Measurements from ENCODE around the gene SNAPIN.
A peak's percentile ranks its signal among the peaks of the same experiment; 100 is the strongest.

Gene SNAPIN

DNA sequence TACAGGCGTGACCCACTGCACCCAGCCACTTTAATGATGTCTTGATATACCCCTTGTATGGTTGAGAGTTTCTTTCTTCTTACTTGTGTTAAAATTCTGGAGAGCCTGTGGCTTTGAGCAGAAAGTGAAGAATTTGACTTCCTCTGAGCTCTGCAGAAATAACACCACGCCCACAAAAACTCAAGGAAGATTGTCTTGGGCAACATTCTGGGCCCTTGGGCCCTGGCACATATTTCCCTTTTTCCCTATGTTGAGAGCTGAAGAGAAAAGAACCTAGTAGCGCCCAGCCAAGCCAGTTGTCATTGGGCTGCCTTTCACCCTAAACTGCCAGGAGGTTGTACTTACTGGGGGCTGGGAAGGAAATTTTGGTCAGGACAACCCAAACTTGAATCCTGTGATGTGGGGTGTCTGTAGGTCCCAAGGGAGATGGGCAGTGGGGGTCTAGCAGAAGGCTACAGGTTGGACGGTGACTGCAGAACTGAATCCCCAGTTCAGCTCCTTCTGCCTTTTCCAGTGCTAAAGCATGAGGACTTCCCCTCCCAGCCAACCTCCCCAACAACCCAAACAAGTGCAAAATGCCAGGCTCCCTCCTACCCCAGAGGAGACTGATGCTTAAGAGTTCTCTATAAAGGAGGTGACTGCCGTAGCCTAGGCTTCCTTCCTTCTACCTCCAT is 11.7 kb upstream of the SNAPIN start:
- Mint-ChIP-seq H3K36me3 (ENCODE audit: low read depth) (peaks cover 54% of the 10 kb centered on the region), H3K4me3 (no peak overlapping the region)

DNA sequence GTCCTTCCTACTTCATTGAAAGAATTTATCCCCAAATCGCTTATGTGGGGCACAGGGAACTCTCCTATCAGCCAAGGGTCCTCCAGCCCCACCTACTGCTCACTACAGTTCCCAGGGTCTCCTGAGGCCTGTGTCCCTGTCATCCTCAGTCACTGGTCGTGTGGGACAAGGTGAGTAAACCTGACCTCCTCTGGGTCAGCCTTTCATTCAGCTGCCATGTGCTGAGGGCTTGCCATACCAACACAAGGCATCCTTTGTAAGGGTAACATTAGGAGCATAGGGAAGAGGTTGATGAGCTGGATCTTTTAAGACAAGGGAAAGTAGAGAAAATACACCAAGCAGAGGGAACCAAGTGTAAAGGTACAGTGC is 11.2 kb upstream of the SNAPIN start:
- Mint-ChIP-seq H3K4me1 (ENCODE audit: low read depth) (peaks cover 24% of the 10 kb centered on the region), H3K36me3 (ENCODE audit: low read depth) (peaks cover 49% of the 10 kb centered on the region), H3K9me3 (no peaks in the 10 kb centered on the region), H3K27me3 (ENCODE audit: low read depth) (no peaks in the 10 kb centered on the region), H3K27ac (peak overlapping the region; percentile 47), H3K4me3 (no peak overlapping the region)
- DNase-seq (ENCODE audit: low spot score): no peak

More for the DNA sequence above, 11.7 kb upstream of the SNAPIN start:
- no peak for DNase-seq (ENCODE audit: low spot score)
- Mint-ChIP-seq H3K27me3 (ENCODE audit: low read depth) (no peaks in the 10 kb centered on the region), H3K4me1 (ENCODE audit: low read depth) (peaks cover 24% of the 10 kb centered on the region), H3K27ac (peak overlapping the region; percentile 47), H3K9me3 (no peaks in the 10 kb centered on the region)

DNA sequence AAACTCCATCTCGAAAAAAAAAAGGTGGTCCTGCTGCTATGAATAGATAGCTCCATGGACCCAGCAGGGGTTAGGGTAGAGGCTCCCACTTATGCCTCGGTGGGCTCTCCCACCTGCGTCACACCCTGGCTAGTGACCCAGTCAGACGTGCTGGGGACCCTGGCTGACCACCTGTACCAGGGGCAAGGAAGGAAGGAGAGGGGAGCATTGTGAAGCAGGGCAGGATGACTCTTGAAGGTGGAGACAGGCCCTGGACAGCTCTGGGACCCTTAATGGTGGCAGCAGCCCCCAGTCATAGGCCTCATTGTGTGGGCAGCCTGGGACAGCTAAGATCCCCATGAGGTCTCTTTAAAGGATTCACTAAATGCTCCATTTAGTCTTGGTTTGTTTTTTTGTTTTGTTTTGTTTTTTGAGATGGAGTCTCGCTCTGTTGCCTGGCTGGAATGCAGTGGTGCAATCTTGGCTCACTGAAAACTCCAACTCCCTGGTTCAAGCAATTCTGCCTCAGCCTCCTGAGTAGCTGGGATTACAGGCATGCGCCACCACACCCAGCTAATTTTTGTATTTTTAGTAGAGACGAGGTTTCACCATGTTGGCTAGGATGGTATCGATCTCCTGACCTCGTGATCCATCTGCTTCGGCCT is 10.4 kb upstream of the SNAPIN start:
- H3K36me3 Mint-ChIP-seq (ENCODE audit: low read depth): peaks cover 43% of the 10 kb centered on the region
- no peaks in the 10 kb centered on the region for H3K27me3 Mint-ChIP-seq (ENCODE audit: low read depth)
- no peak overlapping the region for H3K4me3 Mint-ChIP-seq
- peaks cover 22% of the 10 kb centered on the region for H3K4me1 Mint-ChIP-seq (ENCODE audit: low read depth)
- H3K9me3 Mint-ChIP-seq: no peaks in the 10 kb centered on the region
- H3K27ac Mint-ChIP-seq: no peak overlapping the region
- no peak for DNase-seq (ENCODE audit: low spot score)

DNA sequence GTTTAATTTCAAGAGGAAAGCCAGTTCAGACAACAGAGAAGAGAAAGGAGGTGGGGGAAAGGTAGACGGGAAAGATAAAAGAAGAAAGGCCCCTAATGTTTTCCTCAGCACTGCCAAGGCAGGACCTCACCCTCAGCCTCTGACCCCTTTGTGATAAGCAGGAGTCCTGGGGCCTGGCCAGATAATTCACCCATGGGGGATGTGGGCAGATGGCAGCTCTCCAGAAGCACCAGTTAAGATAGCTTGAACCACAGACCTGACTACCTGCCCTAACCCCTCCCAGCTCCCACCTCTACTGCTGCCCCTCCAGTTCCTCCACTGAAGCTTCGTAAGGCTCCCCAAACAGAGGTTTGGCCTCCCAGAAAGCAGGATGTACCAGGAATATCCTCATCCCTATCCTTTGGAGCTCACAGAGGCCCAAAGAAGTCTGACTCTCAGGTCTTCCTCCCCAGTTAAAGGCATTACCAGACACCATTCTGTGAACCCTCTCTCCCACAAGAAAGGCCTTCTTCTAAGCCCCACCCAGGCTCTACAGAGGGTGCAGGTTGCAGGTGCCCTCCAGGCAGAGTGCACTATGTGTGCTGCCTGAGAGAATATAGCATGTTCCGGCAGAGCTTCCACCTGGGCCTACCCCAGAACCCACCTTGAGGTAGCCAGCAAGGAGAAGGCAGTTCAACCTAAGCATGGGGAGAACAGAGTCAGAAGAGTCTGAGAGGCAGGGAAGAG is 9.2 kb upstream of the SNAPIN start:
- H3K4me1 Mint-ChIP-seq (ENCODE audit: low read depth): peaks cover 17% of the 10 kb centered on the region
- no peaks in the 10 kb centered on the region for H3K9me3 Mint-ChIP-seq
- peak overlapping the region; percentile 55 for H3K27ac Mint-ChIP-seq
- H3K4me3 Mint-ChIP-seq: no peak overlapping the region
- peaks cover 32% of the 10 kb centered on the region for H3K36me3 Mint-ChIP-seq (ENCODE audit: low read depth)
- no peak for DNase-seq (ENCODE audit: low spot score)
- H3K27me3 Mint-ChIP-seq (ENCODE audit: low read depth): no peaks in the 10 kb centered on the region

DNA sequence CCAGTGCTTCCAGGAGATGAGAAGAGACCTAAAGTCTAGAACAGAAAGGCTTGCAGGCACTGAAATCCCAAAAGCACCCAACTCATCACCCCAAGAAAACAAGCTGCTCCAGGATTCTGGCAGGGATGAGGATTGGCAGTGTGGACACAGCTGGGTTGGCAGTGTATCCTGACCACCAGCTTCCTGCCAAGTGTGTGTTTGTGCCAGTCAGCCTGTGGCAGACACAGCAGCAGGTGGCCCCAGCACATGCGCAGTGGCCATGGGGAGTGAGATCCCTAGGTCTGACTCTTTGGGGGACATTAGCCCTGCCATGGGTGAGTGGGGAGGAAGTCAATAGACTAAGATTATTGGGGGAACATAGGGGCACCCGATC is 8.7 kb upstream of the SNAPIN start:
- peaks cover 27% of the 10 kb centered on the region for H3K36me3 Mint-ChIP-seq (ENCODE audit: low read depth)
- H3K9me3 Mint-ChIP-seq: no peaks in the 10 kb centered on the region
- no peaks in the 10 kb centered on the region for H3K27me3 Mint-ChIP-seq (ENCODE audit: low read depth)
- no peak for DNase-seq (ENCODE audit: low spot score)
- no peak overlapping the region for H3K4me3 Mint-ChIP-seq
- peak overlapping the region; percentile 55 for H3K27ac Mint-ChIP-seq
- H3K4me1 Mint-ChIP-seq (ENCODE audit: low read depth): peaks cover 15% of the 10 kb centered on the region

DNA sequence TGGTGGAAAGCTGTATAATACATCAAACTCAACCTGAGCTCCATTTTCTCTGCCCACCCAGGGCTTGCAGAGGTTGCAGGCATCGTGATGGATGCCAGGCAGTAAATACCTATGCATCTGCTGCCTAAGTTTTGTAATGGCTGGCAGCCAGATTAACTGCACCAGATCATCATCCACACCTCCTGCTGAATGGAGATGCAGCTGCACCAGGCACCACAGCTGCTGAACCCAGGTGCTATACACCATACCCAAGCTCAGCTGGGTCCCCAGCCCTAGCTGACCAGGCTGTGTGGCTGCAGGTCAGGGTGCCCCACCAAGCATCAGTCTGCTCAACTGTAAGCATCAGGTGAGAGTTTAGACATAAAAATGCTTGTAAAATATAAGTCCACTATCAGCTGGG is 6.7 kb upstream of the SNAPIN start:
- DNase-seq (ENCODE audit: low spot score): no peak
- peaks cover 7% of the 10 kb centered on the region for H3K4me1 Mint-ChIP-seq (ENCODE audit: low read depth)
- H3K9me3 Mint-ChIP-seq: no peaks in the 10 kb centered on the region
- no peak overlapping the region for H3K27ac Mint-ChIP-seq
- H3K27me3 Mint-ChIP-seq (ENCODE audit: low read depth): no peaks in the 10 kb centered on the region
- H3K4me3 Mint-ChIP-seq: no peak overlapping the region
- peaks cover 9% of the 10 kb centered on the region for H3K36me3 Mint-ChIP-seq (ENCODE audit: low read depth)

DNA sequence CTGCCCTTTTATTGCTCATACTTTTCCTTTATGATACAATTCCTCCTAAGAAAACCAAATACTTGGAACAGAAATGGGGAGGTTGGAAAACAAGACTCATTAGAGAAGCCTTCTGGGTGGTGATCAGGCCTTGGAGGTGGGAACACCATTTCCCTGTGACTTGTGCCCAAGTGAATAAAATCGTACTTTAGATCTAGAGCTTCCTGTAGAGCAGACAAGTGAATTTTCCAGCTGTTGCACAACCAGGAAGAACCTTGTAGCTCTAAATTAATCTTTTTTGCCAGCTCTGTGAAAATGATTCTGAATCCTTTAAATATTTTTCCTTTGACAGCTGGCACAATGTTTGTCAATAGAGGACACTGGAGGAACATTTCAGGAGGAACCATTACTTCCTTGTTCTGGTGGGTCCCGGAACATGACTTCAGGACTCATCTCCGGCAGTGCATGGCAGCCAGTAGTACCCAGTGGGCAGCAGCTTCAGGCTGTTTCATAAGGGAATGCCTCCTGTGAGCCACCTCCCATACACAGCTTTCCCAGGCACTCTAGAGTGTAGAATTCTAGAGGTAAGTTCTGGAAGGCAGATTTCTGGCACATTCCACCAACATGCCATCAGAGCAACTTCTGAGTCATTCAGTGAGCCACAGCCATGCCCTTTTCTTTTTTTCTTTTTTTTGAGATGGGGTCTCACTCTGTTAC is 5.5 kb upstream of the SNAPIN start:
- no peaks in the 10 kb centered on the region for H3K27me3 Mint-ChIP-seq (ENCODE audit: low read depth)
- DNase-seq (ENCODE audit: low spot score): no peak
- H3K27ac Mint-ChIP-seq: no peak overlapping the region
- H3K4me3 Mint-ChIP-seq: no peak overlapping the region
- H3K4me1 Mint-ChIP-seq (ENCODE audit: low read depth): peaks cover 4% of the 10 kb centered on the region
- H3K9me3 Mint-ChIP-seq: no peaks in the 10 kb centered on the region
- peaks cover under 1% of the 10 kb centered on the region for H3K36me3 Mint-ChIP-seq (ENCODE audit: low read depth)

DNA sequence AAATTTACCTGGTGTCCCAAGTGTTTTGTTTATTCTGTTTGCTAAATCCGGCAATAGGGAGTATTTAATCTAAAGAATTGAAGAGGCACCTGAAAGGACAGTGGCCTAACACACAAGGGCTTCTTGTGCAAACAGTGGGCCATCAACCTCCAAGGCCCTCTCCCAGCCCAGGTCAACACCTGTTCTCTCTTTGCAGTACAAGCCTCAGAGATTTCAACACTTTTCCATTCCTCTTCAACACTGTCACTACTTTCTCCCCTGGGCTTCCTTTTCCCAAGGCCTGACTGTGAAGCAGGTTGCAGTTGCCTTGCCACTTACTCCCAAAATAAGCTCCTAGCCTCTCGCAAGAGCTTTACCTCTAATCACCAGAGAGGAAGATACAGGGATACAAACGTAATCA is 3.2 kb upstream of the SNAPIN start:
- Mint-ChIP-seq H3K4me3 (no peak overlapping the region), H3K27ac (no peak overlapping the region), H3K27me3 (ENCODE audit: low read depth) (no peaks in the 10 kb centered on the region), H3K36me3 (ENCODE audit: low read depth) (no peaks in the 10 kb centered on the region), H3K4me1 (ENCODE audit: low read depth) (peaks cover 12% of the 10 kb centered on the region), H3K9me3 (no peaks in the 10 kb centered on the region)
- no peak for DNase-seq (ENCODE audit: low spot score)

DNA sequence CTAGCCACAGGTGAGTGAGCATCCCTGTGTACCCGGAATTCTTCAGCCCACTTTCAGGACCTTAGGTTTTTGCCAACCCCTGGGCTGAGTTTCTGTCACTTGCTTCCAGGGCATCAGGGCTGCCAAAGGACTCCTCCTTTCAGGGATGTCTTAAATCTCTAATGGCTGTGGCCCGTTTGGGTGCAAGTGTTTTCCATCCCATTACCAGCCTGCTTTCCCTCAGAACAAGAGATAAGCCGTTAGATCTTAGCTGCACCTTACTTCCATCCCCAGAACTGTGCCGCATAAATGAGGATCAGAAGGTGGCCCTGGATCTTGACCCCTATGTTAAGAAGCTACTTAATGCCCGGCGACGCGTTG is 652 bp downstream of the SNAPIN start:
- H3K9me3 Mint-ChIP-seq: no peaks in the 10 kb centered on the region
- no peaks in the 10 kb centered on the region for H3K27me3 Mint-ChIP-seq (ENCODE audit: low read depth)
- peaks cover 29% of the 10 kb centered on the region for H3K36me3 Mint-ChIP-seq (ENCODE audit: low read depth)
- DNase-seq (ENCODE audit: low spot score): no peak
- peaks cover 12% of the 10 kb centered on the region for H3K4me1 Mint-ChIP-seq (ENCODE audit: low read depth)
- H3K27ac Mint-ChIP-seq: peak overlapping the region; percentile 87
- peak overlapping the region; percentile 97 for H3K4me3 Mint-ChIP-seq

DNA sequence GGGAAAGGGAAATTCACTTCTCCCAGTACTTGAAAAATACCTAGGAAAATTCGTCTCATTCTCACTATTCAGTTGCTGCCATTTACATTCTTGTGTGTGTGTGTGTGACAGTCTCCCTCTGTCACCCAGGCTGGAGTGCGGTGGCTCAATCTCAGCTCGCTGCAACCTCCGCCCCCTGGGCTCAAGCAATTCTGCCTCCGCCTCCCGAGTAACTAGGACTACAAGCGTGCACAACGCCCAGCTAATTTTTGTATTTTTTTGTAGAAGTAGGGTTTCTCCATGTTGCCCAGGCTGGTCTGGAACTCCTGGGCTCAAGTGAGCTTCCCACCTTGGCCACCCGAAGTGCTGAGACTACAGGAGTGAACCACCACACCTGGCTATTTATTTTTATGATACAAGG is 1.2 kb downstream of the SNAPIN start:
- peak overlapping the region; percentile 97 for H3K4me3 Mint-ChIP-seq
- no peaks in the 10 kb centered on the region for H3K27me3 Mint-ChIP-seq (ENCODE audit: low read depth)

DNA sequence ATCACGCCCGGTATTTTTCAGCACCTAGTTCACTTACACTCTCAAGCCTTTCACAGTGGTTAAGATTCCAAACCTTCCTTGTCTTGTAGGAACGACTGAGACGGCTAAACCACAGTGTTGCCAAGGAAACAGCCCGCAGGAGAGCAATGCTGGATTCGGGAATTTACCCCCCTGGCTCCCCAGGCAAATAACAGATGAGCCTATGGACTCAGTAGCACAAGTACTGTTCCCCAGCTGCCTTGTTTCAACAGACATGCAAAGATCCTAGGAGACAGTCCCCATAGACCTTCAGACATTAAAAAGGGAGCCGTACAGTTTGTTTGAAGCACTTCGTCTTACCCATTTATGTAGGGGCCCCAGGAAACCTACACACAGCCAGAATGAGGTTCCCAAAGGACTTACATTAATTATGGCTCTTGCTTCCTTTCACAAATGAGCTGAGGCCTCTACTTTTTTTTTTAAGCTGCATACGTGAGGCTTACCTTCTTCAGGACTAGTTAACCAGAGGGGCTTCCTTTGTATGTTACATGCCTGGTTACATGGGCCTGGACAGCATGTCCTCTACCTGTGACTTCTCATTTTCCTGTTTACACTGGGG is 2.7 kb downstream of the SNAPIN start:
- peak overlapping the region; percentile 31 for H3K27ac Mint-ChIP-seq
- H3K4me3 Mint-ChIP-seq: no peak overlapping the region

More for the DNA sequence above, 1.2 kb downstream of the SNAPIN start:
- no peaks in the 10 kb centered on the region for H3K9me3 Mint-ChIP-seq
- H3K27ac Mint-ChIP-seq: peak overlapping the region; percentile 87
- H3K4me1 Mint-ChIP-seq (ENCODE audit: low read depth): peaks cover 12% of the 10 kb centered on the region
- no peak for DNase-seq (ENCODE audit: low spot score)
- peaks cover 34% of the 10 kb centered on the region for H3K36me3 Mint-ChIP-seq (ENCODE audit: low read depth)

DNA sequence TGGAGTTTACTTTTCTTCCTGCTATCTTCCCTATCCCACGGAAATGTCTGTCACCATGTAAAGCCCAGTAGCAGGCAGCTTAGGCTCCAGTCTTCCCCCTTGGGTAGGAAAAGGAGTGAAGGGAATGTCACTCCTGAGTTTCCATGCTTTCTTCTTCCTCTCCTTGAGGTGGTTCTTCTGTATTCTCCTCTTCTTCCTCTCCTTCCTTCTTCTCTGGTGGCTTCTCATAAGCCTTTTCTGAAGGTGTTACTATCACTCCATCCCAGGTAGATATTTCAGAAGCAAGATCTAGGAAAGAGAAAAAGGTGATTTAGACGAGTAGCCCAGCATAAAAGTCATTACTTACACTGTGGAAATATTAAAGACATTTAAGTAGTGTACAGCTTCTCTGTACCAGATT is 3.8 kb downstream of the SNAPIN start:
- Mint-ChIP-seq H3K4me1 (ENCODE audit: low read depth) (peaks cover 14% of the 10 kb centered on the region), H3K9me3 (no peaks in the 10 kb centered on the region), H3K27me3 (ENCODE audit: low read depth) (no peaks in the 10 kb centered on the region), H3K36me3 (ENCODE audit: low read depth) (peaks cover 58% of the 10 kb centered on the region), H3K27ac (no peak overlapping the region), H3K4me3 (no peak overlapping the region)
- no peak for DNase-seq (ENCODE audit: low spot score)

More for the DNA sequence above, 2.7 kb downstream of the SNAPIN start:
- no peaks in the 10 kb centered on the region for H3K9me3 Mint-ChIP-seq
- no peaks in the 10 kb centered on the region for H3K27me3 Mint-ChIP-seq (ENCODE audit: low read depth)
- DNase-seq (ENCODE audit: low spot score): no peak
- peaks cover 14% of the 10 kb centered on the region for H3K4me1 Mint-ChIP-seq (ENCODE audit: low read depth)
- peaks cover 48% of the 10 kb centered on the region for H3K36me3 Mint-ChIP-seq (ENCODE audit: low read depth)

DNA sequence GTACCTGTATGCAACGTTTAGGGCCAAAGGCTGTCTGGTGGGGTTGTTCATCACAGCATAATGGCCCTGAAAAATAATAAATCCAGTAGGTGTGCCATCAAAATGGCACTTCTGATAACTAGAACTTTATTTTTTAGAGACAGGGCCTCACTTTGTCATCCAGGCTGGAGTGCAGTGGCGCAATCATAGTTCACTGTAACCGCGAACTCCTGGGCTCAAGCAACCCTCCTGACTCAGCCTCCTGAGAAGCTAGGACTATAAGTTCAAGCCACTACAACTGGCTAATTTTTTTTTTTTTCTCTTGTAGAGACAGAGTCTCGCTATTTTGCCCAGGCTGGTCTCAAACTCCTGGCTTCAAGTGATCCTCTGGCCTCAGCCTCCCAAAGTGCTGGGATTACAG is 4.7 kb downstream of the SNAPIN start:
- Mint-ChIP-seq H3K4me3 (no peak overlapping the region), H3K36me3 (ENCODE audit: low read depth) (peaks cover 67% of the 10 kb centered on the region), H3K9me3 (no peaks in the 10 kb centered on the region), H3K27ac (no peak overlapping the region), H3K4me1 (ENCODE audit: low read depth) (peaks cover 19% of the 10 kb centered on the region), H3K27me3 (ENCODE audit: low read depth) (no peaks in the 10 kb centered on the region)
- no peak for DNase-seq (ENCODE audit: low spot score)

DNA sequence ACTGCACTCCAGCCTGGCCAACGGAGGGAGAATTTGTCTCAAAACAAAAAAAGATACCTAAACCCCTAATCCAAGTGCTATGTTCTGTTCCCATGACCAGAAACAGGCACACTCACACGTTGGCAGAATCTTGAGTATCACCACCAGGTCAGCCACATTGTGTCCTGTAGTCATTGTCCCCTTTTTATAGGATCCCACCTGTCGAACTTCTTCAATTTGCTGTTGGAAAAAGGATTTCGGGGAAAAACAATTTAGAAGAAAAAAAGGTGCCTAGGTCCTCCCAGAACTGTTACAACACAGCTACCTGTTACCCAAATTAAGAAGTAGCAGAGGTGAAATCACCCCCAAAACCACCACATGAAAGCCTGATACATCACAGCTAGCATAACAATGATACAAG is 8.9 kb downstream of the SNAPIN start:
- no peak overlapping the region for H3K27ac Mint-ChIP-seq
- no peak for DNase-seq (ENCODE audit: low spot score)
- H3K27me3 Mint-ChIP-seq (ENCODE audit: low read depth): no peaks in the 10 kb centered on the region
- H3K4me3 Mint-ChIP-seq: peak overlapping the region; percentile 29
- H3K36me3 Mint-ChIP-seq (ENCODE audit: low read depth): peaks cover 67% of the 10 kb centered on the region
- peaks cover 22% of the 10 kb centered on the region for H3K4me1 Mint-ChIP-seq (ENCODE audit: low read depth)
- H3K9me3 Mint-ChIP-seq: no peaks in the 10 kb centered on the region

Measured in T-helper 2 cell treated with Interferon-gamma antibody and Interleukin-4, amounts not matched to agents 5 μg/mL and 100 μg/mL, for 36 hours (primary cell).